Measurements from ENCODE around the gene CARS2. TPM values are rescaled to one million over a fixed set of nuclear protein-coding genes. Genes with fewer than 3 reads are reported as not detected.
A peak's percentile ranks its signal among the peaks of the same experiment; 100 is the strongest.

Gene CARS2
- total RNA-seq, 1 experiment from 2014 or later: 24.8 TPM

DNA sequence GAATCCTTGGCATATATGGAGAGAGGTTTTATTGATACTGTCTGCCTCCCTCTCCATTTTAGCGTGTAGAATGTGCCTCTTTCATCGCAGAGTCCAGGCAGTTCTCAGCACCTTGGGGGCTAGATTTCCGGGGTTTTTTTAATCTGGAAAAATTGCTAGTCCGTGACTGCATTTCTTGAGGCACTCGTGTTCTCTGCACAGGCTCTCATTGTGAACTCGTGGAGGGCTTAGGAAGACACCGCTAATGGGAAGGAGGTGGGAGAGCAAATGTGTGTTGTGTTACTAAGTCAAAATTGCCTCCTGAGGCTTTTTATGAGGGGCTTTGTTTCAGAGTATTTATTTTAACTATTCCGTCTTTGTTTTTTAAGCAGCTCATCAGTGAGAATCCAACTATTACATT lies 17.7 kb upstream of the CARS2 start:
- H3K27ac Mint-ChIP-seq (ENCODE audit: unreplicated experiment): no peak overlapping the region
- no TSS peak for BruUV-seq (replicated peaks)

DNA sequence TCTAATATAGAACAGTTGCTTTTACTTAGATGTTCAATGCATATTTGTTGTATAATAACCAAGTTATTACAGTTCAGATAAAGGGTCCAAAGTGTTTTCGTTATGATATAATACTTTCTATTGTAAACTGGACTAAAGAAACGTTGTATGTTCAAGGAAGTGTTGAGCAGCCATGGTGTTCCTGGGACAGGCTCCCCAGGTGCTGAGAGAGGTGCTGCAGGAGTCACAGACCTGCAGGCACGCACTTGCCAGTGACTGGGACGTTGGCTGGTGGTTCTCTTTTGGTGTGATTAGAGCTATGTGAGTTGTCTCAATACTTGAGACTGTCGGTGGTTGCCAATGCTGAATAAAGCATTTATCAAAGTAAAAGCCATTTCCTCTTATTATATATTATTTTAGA lies 17.1 kb upstream of the CARS2 start:
- no peaks in the 10 kb centered on the region for H3K36me3 Mint-ChIP-seq (ENCODE audit: insufficient read depth, unreplicated experiment)
- no peaks in the 10 kb centered on the region for H3K27me3 Mint-ChIP-seq (ENCODE audit: unreplicated experiment)
- H3K4me3 Mint-ChIP-seq (ENCODE audit: low read depth, unreplicated experiment): no peak overlapping the region
- no peaks in the 10 kb centered on the region for H3K9me3 Mint-ChIP-seq (ENCODE audit: low read depth, unreplicated experiment)
- no peak overlapping the region for H3K27ac Mint-ChIP-seq (ENCODE audit: unreplicated experiment)
- no TSS peak for BruUV-seq (replicated peaks)
- TF ChIP-seq, protein P1, sequence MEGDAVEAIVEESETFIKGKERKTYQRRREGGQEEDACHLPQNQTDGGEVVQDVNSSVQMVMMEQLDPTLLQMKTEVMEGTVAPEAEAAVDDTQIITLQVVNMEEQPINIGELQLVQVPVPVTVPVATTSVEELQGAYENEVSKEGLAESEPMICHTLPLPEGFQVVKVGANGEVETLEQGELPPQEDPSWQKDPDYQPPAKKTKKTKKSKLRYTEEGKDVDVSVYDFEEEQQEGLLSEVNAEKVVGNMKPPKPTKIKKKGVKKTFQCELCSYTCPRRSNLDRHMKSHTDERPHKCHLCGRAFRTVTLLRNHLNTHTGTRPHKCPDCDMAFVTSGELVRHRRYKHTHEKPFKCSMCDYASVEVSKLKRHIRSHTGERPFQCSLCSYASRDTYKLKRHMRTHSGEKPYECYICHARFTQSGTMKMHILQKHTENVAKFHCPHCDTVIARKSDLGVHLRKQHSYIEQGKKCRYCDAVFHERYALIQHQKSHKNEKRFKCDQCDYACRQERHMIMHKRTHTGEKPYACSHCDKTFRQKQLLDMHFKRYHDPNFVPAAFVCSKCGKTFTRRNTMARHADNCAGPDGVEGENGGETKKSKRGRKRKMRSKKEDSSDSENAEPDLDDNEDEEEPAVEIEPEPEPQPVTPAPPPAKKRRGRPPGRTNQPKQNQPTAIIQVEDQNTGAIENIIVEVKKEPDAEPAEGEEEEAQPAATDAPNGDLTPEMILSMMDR (IDR thresholded peaks at IDR 0.05; ENCODE audit: unreplicated experiment): no peak
- H3K4me1 Mint-ChIP-seq (ENCODE audit: low read depth, unreplicated experiment): no peaks in the 10 kb centered on the region
- CTCF ChIA-PET: no interaction called here
- intact Hi-C loops (cut with micrococcal nuclease; ENCODE audit: unreplicated experiment): no loop called here
- DNase-seq: no peak

More for the DNA sequence above, 17.7 kb upstream of the CARS2 start:
- Mint-ChIP-seq H3K4me1 (ENCODE audit: low read depth, unreplicated experiment) (no peaks in the 10 kb centered on the region), H3K27me3 (ENCODE audit: unreplicated experiment) (no peaks in the 10 kb centered on the region), H3K4me3 (ENCODE audit: low read depth, unreplicated experiment) (no peak overlapping the region), H3K36me3 (ENCODE audit: insufficient read depth, unreplicated experiment) (no peaks in the 10 kb centered on the region), H3K9me3 (ENCODE audit: low read depth, unreplicated experiment) (no peaks in the 10 kb centered on the region)
- no peak for DNase-seq
- TF ChIP-seq, protein P1 (IDR thresholded peaks at IDR 0.05; ENCODE audit: unreplicated experiment): no peak
- CTCF ChIA-PET: no interaction called here
- intact Hi-C loops (cut with micrococcal nuclease; ENCODE audit: unreplicated experiment): no loop called here

DNA sequence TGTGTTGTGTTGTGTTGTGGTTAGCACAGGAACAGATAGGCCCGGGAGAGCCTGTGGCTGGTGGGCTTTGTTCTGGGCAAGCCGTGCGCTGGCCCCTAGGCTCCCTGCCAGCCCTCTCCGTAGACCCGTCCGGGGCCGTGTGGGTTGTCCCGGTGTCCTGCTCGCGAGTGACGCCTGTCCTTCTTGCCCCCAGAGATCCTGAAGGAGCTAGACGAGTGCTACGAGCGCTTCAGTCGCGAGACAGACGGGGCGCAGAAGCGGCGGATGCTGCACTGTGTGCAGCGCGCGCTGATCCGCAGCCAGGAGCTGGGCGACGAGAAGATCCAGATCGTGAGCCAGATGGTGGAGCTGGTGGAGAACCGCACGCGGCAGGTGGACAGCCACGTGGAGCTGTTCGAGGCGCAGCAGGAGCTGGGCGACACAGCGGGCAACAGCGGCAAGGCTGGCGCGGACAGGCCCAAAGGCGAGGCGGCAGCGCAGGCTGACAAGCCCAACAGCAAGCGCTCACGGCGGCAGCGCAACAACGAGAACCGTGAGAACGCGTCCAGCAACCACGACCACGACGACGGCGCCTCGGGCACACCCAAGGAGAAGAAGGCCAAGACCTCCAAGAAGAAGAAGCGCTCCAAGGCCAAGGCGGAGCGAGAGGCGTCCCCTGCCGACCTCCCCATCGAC lies 13.3 kb upstream of the CARS2 start:
- CTCF ChIA-PET: no interaction called here

DNA sequence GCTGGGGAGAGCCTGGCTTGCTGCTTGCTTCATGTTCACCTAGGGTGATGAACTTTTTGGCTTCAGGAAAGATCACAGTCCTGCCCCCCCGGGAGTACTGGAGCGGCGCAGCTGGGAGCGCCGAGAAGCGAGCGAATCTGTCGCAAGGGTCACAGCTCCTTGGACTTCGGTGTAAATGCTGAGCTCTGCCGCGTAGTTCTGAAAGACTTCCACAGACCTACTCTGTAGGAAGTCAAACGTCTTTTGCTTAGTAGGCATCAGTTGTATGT lies 10.3 kb upstream of the CARS2 start:
- H3K27me3 Mint-ChIP-seq (ENCODE audit: unreplicated experiment): no peaks in the 10 kb centered on the region
- peaks cover 45% of the 10 kb centered on the region for H3K36me3 Mint-ChIP-seq (ENCODE audit: insufficient read depth, unreplicated experiment)
- intact Hi-C loops (cut with micrococcal nuclease; ENCODE audit: unreplicated experiment): loop anchor here (5.0 kb wide), 1 partner anchor 101 kb away; no protein-coding TSS in a partner anchor
- H3K27ac Mint-ChIP-seq (ENCODE audit: unreplicated experiment): no peak overlapping the region
- DNase-seq: no peak
- BruUV-seq (replicated peaks): TSS peak; percentile 54
- no peaks in the 10 kb centered on the region for H3K4me1 Mint-ChIP-seq (ENCODE audit: low read depth, unreplicated experiment)
- H3K9me3 Mint-ChIP-seq (ENCODE audit: low read depth, unreplicated experiment): no peaks in the 10 kb centered on the region
- CTCF ChIA-PET: interaction anchor here (0.6 kb wide), 1 partner anchor 195 kb away, joined by 6 read pairs; no protein-coding TSS in a partner anchor
- peak overlapping the region; percentile 90 for H3K4me3 Mint-ChIP-seq (ENCODE audit: low read depth, unreplicated experiment)
- TF ChIP-seq, protein P1 (IDR thresholded peaks at IDR 0.05; ENCODE audit: unreplicated experiment): no peak

More for the DNA sequence above, 13.3 kb upstream of the CARS2 start:
- no peak overlapping the region for H3K4me3 Mint-ChIP-seq (ENCODE audit: low read depth, unreplicated experiment)
- no peaks in the 10 kb centered on the region for H3K27me3 Mint-ChIP-seq (ENCODE audit: unreplicated experiment)
- intact Hi-C loops (cut with micrococcal nuclease; ENCODE audit: unreplicated experiment): loop anchor here (5.0 kb wide), 1 partner anchor 98 kb away; no protein-coding TSS in a partner anchor
- peaks cover 25% of the 10 kb centered on the region for H3K36me3 Mint-ChIP-seq (ENCODE audit: insufficient read depth, unreplicated experiment)
- no TSS peak for BruUV-seq (replicated peaks)
- TF ChIP-seq, protein P1 (IDR thresholded peaks at IDR 0.05; ENCODE audit: unreplicated experiment): no peak
- no peak for DNase-seq
- H3K9me3 Mint-ChIP-seq (ENCODE audit: low read depth, unreplicated experiment): no peaks in the 10 kb centered on the region
- H3K27ac Mint-ChIP-seq (ENCODE audit: unreplicated experiment): no peak overlapping the region
- H3K4me1 Mint-ChIP-seq (ENCODE audit: low read depth, unreplicated experiment): no peaks in the 10 kb centered on the region

Measured in Calu3 (cell line).